Measurements from ENCODE around the gene MINAR2. TPM values are rescaled to one million over a fixed set of nuclear protein-coding genes. Genes with fewer than 3 reads are reported as not detected.

MINAR2 gene
- total and polyA plus RNA-seq, 2 experiments from 2014 or later = not detected

GRCh38 chr5:129748913-129749880 lies 1.3 kb downstream of the MINAR2 start:
- Histone ChIP-seq H3K4me2 (no peak overlapping the region), H3K4me3 (no peak overlapping the region), H3K36me3 (ENCODE audit: insufficient read depth) (no peaks in the 10 kb centered on the region), H3K27ac (ENCODE audit: low read depth) (no peak overlapping the region), H2AFZ (no peak overlapping the region), H3K4me1 (ENCODE audit: insufficient read depth) (no peaks in the 10 kb centered on the region), H3K27me3 (ENCODE audit: insufficient read depth) (no peaks in the 10 kb centered on the region), H3F3A (replicated peaks; ENCODE audit: low read depth) (no peaks in the 10 kb centered on the region), H3K79me2 (replicated peaks; ENCODE audit: insufficient read depth) (no peaks in the 10 kb centered on the region), H3K9me2 (ENCODE audit: insufficient read depth) (no peaks in the 10 kb centered on the region; the same call in 1 of the 2 replicates), H4K20me1 (replicated peaks; ENCODE audit: insufficient read depth) (no peaks in the 10 kb centered on the region)
- no peak for ATAC-seq
- Mint-ChIP-seq H3K27ac (no peak overlapping the region), H3K9me3 (no peaks in the 10 kb centered on the region), H3K27me3 (ENCODE audit: insufficient read depth, low read depth, poor library complexity) (no peaks in the 10 kb centered on the region), H3K4me1 (no peaks in the 10 kb centered on the region; the same call in 2 of the 3 replicates), H3K36me3 (ENCODE audit: low read depth) (no peaks in the 10 kb centered on the region), H3K4me3 (no peak overlapping the region)
- no peak for DNase-seq (ENCODE audit: low spot score)
- TF ChIP-seq STAT1 (IDR thresholded peaks at IDR 0.05; ENCODE audit: unreplicated experiment) = no peak
- TF ChIP-seq JUNB (IDR thresholded peaks at IDR 0.05; ENCODE audit: unreplicated experiment) = no peak
- TF ChIP-seq REST (IDR thresholded peaks at IDR 0.05; ENCODE audit: unreplicated experiment) = no peak
- TF ChIP-seq ETS1 (IDR thresholded peaks at IDR 0.05) = no peak
- TF ChIP-seq ZNF331 (CRISPR knock-in tag; IDR thresholded peaks at IDR 0.05; ENCODE audit: low read depth) = no peak
- TF ChIP-seq CTCF (conservative IDR thresholded peaks at IDR 0.05; ENCODE audit: low read depth in 2 of 2) = no peak
- no peak for TF ChIP-seq EZH2 (IDR thresholded peaks at IDR 0.05; ENCODE audit: low read depth, unreplicated experiment)
- TF ChIP-seq, protein P1, sequence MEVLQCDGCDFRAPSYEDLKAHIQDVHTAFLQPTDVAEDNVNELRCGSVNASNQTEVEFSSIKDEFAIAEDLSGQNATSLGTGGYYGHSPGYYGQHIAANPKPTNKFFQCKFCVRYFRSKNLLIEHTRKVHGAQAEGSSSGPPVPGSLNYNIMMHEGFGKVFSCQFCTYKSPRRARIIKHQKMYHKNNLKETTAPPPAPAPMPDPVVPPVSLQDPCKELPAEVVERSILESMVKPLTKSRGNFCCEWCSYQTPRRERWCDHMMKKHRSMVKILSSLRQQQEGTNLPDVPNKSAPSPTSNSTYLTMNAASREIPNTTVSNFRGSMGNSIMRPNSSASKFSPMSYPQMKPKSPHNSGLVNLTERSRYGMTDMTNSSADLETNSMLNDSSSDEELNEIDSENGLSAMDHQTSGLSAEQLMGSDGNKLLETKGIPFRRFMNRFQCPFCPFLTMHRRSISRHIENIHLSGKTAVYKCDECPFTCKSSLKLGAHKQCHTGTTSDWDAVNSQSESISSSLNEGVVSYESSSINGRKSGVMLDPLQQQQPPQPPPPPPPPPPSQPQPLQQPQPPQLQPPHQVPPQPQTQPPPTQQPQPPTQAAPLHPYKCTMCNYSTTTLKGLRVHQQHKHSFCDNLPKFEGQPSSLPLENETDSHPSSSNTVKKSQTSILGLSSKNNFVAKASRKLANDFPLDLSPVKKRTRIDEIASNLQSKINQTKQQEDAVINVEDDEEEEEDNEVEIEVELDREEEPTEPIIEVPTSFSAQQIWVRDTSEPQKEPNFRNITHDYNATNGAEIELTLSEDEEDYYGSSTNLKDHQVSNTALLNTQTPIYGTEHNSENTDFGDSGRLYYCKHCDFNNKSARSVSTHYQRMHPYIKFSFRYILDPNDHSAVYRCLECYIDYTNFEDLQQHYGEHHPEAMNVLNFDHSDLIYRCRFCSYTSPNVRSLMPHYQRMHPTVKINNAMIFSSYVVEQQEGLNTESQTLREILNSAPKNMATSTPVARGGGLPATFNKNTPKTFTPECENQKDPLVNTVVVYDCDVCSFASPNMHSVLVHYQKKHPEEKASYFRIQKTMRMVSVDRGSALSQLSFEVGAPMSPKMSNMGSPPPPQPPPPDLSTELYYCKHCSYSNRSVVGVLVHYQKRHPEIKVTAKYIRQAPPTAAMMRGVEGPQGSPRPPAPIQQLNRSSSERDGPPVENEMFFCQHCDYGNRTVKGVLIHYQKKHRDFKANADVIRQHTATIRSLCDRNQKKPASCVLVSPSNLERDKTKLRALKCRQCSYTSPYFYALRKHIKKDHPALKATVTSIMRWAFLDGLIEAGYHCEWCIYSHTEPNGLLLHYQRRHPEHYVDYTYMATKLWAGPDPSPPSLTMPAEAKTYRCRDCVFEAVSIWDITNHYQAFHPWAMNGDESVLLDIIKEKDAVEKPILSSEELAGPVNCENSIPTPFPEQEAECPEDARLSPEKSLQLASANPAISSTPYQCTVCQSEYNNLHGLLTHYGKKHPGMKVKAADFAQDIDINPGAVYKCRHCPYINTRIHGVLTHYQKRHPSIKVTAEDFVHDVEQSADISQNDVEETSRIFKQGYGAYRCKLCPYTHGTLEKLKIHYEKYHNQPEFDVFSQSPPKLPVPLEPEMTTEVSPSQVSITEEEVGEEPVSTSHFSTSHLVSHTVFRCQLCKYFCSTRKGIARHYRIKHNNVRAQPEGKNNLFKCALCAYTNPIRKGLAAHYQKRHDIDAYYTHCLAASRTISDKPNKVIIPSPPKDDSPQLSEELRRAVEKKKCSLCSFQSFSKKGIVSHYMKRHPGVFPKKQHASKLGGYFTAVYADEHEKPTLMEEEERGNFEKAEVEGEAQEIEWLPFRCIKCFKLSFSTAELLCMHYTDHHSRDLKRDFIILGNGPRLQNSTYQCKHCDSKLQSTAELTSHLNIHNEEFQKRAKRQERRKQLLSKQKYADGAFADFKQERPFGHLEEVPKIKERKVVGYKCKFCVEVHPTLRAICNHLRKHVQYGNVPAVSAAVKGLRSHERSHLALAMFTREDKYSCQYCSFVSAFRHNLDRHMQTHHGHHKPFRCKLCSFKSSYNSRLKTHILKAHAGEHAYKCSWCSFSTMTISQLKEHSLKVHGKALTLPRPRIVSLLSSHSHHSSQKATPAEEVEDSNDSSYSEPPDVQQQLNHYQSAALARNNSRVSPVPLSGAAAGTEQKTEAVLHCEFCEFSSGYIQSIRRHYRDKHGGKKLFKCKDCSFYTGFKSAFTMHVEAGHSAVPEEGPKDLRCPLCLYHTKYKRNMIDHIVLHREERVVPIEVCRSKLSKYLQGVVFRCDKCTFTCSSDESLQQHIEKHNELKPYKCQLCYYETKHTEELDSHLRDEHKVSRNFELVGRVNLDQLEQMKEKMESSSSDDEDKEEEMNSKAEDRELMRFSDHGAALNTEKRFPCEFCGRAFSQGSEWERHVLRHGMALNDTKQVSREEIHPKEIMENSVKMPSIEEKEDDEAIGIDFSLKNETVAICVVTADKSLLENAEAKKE (CRISPR knock-in tag; IDR thresholded peaks at IDR 0.05) = no peak
- no peak for TF ChIP-seq POLR2AphosphoS5 (IDR thresholded peaks at IDR 0.05; ENCODE audit: low read depth)
- no peak for TF ChIP-seq NANOG (IDR thresholded peaks at IDR 0.05; ENCODE audit: borderline replicate concordance)
- TF ChIP-seq CREB1 (CRISPR knock-in tag; IDR thresholded peaks at IDR 0.05; ENCODE audit: low read depth) = no peak
- TF ChIP-seq EZH2phosphoT487 (IDR thresholded peaks at IDR 0.05; ENCODE audit: unreplicated experiment) = no peak
- TF ChIP-seq ZNF114 (CRISPR knock-in tag; IDR thresholded peaks at IDR 0.05) = no peak

All from GM23338 (cell line).